Measurements from ENCODE around the gene OR10T2. TPM values are rescaled to one million over a fixed set of nuclear protein-coding genes. Genes with fewer than 3 reads are reported as not detected.
"Not testable (repeated sequence)": the region's sequence is repeated elsewhere in the genome, so short reads cannot be mapped to it uniquely, and the experiment has no call there.

The OR10T2 gene
- polyA plus RNA-seq (ENCODE audit: insufficient read length): not detected

GRCh38 chr1:158398818-158399514 lies at the start of gene OR10T2:
TSS of gene OR10T2 (minus strand) at chr1:158399466. CDS start at chr1:158399466, 0 bp downstream.
- no peak for DNase-seq

GRCh38 chr1:158445376-158445775 lies 46.1 kb upstream of the OR10T2 start:
- no peak for DNase-seq

DNA sequence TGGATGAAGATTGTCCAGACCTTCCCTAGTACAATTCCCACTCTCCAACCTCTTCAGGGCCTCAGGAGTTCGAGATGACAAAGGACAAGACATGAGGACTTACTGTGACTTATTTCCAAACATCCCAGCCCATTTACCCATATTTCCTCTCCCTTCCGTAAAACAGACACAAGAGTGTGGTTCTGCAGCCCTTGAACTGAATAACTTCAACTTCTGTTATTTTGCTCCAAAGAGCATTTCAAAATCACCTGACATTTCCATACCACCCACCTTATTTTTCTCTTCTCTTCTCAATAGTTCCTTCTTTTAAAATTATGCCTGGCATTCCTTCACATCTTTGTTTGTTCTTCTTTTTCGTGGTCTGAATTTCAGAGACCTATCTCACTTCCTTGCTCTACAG lies 35.5 kb upstream of the OR10T2 start:
- DNase-seq: no peak

DNA sequence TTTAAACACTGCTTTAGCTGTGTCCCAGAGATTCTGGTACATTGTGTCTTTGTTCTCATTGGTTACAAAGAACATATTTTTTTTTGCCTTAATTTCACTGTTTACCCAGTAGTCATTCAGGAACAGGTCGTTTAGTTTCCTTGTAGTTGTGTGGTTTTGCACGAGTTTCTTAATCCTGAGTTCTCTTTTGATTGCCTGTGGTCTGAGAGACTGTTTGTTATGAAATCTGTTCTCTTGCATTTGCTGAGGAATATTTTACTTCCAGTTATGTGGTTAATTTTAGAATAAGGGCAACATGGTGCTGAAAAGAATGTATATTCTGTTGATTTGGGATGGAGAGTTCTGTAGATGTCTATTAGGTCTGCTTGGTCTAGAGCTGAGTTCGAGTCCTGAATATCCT lies 30.9 kb upstream of the OR10T2 start:
- not testable (repeated sequence) for DNase-seq

DNA sequence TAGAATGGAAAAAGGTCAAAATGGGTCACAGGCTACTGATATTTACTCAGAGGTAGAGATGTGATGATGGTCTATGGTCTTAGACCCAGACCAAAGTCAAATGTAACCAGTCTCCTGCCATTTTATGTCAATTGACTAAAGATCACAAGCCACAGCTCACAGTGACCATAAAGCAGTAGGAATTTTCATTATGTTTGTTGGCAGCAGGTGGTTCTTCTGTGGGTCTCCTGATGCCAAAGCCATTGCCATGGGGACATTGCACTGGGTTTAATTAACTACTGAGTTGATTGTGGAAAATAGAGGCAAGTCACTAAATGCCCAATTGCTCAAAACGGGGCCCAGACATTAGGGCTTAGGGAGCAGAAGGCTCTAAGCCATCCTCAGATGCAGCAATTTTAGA lies 26.9 kb upstream of the OR10T2 start, which contains the start of gene OR10K2:
Gene OR10K2, minus strand, starts transcription at position 101 of the 400 bp plus-strand sequence. CDS start 5,371 bp downstream, outside the sequence.
- DNase-seq: no peak

GRCh38 chr1:158425027-158425426 lies 25.8 kb upstream of the OR10T2 start:
- no peak for DNase-seq

DNA sequence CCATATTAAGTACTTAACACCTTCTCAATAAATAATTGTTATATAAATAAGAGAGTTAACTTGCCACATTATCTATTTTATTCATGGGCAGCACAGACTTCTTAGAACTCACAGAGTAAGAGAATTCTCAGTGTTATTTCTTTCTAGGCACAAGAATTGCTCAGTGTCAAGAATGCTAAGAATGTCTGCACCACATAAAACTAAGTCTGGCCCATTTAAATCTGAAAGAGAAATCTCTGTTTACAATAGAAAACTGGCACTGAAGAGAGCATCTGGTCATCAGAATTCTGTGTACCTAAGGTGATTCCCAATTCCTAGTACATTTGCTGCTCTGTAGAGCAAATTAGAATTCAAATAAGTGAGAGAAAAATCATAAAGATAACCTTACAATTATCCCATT lies 22.9 kb upstream of the OR10T2 start:
- no peak for DNase-seq

GRCh38 chr1:158417586-158417985 lies 18.3 kb upstream of the OR10T2 start:
- no peak for DNase-seq

GRCh38 chr1:158414651-158415345 lies 15.5 kb upstream of the OR10T2 start:
- DNase-seq: no peak

DNA sequence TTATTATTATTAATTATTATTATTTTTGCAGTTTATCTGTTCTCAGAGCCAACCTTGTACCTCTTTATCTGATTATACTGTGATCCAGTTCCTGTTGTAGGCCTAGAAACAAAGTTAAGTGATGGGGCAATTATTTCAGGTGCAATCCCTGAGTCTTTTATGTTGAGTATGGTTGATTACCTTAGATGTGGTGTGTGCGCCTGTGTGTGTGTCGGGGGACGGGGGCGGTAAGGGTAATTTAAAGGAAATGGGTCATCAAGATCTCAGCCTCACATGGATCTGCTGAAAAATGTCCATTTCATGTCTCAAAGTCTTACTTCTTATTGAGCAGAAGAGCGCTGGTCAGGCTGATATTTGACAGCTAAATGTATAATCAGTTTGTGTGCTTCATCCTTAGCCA lies 7.8 kb upstream of the OR10T2 start:
- no peak for DNase-seq

- no peak for DNase-seq
These were observed 1.6 kb upstream of the OR10T2 start for GRCh38 chr1:158400871-158401270.

GRCh38 chr1:158396646-158397045 lies 2.6 kb downstream of the OR10T2 start:
- no peak for DNase-seq

- DNase-seq: no peak
These were observed 5.8 kb downstream of the OR10T2 start for GRCh38 chr1:158393476-158393875.

DNA sequence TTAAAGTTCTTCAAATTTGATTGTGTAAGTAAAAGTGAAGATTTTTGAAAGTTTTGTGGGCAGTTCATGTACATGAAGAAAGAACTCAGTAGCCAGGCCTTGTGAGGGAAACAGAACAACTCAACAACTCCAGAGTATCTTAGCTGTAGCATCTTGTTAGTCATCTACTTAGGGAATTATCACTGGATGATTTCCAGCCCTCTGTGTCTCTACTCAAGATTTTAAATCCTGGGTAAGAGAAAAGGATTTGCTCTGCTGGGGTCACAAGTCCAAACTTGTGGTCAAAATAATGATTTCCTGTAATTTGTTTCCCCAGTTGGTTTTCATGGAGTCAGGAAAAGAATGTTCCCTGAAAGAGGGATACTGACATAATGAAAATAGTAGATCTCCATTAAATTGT lies 8.2 kb downstream of the OR10T2 start:
- no peak for DNase-seq

DNA sequence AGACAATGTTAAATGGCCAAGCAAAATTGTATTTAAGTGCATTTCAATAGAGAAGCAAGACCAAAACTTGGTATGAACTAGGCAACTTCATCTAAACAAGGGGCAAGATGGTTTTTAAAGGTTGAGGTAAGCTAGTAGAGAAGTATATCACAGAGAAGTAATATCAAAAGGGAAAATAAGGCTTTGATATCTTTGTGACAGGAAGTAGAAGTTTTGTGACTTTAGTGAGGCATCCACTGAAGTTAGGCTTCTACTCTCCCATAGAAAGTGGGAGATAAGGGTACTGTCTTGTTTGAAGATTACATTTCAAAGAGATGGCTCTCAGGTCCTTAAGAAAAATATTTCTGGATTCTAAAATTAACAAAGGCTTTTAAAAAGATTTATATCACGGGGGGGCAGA lies 8.9 kb downstream of the OR10T2 start:
- no peak for DNase-seq

- DNase-seq: no peak
These were observed 24.4 kb downstream of the OR10T2 start for GRCh38 chr1:158374860-158375259.

GRCh38 chr1:158374101-158374500 lies 25.2 kb downstream of the OR10T2 start:
- not testable (repeated sequence) for DNase-seq

DNA sequence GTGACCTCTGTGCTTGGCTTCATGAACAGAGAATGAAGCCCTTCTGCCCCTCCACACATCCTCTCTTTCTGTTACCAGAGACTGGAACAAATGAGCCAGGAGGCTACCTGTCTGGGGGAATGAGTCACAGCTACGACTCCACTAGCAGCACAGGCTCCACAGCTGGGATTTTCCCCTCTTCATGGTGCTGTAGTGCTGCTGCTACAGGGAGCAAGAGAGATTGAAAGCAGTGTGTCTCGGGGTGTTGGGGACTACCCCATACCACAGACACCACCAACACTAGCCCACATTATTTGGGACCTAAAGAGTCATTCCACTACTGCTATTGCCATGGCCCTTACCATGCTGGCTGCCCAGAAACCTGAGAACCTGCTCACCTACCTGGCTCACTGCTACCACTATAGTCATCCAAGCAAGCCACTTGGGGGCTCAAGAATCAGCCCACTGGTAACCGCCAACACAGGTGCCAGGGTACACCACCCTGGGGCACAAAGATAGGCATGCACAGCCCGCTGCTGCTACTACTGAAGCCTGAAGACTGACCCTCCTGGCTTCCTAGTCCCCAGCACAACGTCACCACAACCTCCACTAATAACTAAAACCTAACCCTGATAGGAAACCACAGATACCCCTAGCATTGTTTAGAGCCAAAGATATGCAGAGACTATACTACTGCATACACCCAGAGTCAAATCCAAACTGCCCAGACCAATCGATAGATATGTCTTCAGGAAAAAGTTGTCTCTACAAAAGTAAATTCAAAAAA lies 27.9 kb downstream of the OR10T2 start:
- DNase-seq: no peak

DNA sequence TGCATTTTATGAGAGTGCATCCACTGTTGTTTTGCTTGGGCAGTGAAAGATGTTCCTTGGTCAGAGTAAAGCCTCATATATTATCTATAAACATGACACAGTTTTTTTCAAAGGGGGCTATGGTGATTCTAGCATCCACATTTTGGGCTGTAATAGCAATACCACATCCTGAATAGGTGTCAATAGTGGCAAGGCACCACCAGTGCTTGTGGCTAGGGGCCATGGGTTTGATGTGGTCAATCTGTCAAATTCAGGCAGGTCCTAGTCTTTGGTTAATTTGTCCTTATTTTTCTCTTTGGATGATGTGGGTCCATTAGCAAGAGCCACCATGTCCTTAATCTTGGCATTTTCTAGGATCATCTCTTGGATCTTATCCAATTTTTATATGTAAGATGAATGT lies 32.5 kb downstream of the OR10T2 start:
- no peak for DNase-seq

- no peak for DNase-seq
These were observed 36.3 kb downstream of the OR10T2 start for GRCh38 chr1:158362941-158363340.

- no peak for DNase-seq
These were observed 36.8 kb downstream of the OR10T2 start for GRCh38 chr1:158362482-158362881.

- no peak for DNase-seq
These were observed 41.8 kb downstream of the OR10T2 start for GRCh38 chr1:158357441-158357840.

DNA sequence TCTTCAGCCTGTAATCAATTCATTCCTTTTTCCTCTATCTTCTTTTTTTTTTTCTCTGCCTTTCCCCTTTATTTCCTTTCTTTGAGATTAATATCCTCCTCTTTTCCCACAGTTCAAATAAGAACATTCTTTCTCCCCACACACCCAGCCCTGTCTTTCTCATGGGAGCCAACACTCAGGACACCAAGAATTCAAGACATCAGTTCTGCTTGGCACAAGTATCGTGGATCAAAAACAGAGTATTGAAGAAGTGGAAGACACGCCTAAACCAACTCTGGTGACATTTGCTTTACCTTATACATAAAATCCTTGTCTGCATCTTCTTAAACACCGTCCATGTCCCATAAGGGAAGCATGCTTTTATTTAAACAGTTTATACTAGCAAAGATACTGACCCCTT lies 42.6 kb downstream of the OR10T2 start:
- DNase-seq: no peak

Measured in hindlimb muscle (tissue), 1 donor.